ENCODE data around the gene UNCX. TPM values are rescaled to one million over a fixed set of nuclear protein-coding genes. Genes with fewer than 3 reads are reported as not detected.

Gene UNCX
- total and polyA plus RNA-seq, 11 donors, result not detected

DNA sequence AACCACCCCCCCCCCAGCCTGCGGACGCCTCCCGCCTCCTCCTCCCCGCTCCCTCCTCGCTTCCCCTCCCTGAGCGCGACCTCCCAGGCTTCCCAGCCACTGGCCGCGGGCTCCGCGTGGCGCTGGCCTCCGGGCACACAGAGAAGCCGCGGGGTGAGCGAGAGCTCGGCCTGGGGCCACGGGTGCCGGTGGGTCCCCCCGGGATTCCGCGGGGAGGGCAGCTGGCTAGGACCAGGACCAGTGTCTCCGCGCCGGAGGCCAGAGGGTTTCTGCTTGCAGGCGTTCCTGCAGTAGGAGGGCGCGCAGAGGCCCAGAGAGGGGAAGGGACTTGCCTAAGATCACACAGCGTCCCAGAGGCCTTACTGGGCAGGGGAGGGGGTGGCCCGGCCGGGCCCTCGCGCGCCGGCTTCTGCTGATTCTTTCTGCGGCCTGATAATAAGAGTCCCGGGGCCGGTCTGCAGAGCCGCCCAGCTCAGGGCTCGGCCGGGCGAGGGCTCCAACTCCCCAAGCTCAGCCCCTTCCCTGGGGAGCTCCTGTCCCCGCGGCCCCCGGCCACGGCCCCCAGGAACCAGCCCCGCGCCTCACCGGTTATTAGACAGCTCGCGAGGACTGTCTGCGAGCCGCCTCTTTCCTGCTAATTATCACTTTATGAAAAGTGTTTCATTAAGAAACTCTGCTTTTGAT lies 10.1 kb downstream of the UNCX start:
- DNase-seq (peak in 1 of 5 donors; percentile 48), ATAC-seq (no peak)
- 5 to 8% (median 7%) methylated on average over 25 to 53 of the region's 53 CpGs for WGBS, 4 donors
- Histone ChIP-seq H3K36me3 (no peaks in the 10 kb centered on the region), H3K27ac (no peak overlapping the region), H3K4me1 (peaks cover 0 to 37% (median 12%) of the 10 kb centered on the region in 12 donors), H3K4me3 (peak overlapping the region in 1 of 12 donors; percentile 17), H3K9me3 (no peaks in the 10 kb centered on the region), H3K27me3 (peaks cover 94 to 100% (median 100%) of the 10 kb centered on the region in 9 donors)
- TF ChIP-seq, protein P1, sequence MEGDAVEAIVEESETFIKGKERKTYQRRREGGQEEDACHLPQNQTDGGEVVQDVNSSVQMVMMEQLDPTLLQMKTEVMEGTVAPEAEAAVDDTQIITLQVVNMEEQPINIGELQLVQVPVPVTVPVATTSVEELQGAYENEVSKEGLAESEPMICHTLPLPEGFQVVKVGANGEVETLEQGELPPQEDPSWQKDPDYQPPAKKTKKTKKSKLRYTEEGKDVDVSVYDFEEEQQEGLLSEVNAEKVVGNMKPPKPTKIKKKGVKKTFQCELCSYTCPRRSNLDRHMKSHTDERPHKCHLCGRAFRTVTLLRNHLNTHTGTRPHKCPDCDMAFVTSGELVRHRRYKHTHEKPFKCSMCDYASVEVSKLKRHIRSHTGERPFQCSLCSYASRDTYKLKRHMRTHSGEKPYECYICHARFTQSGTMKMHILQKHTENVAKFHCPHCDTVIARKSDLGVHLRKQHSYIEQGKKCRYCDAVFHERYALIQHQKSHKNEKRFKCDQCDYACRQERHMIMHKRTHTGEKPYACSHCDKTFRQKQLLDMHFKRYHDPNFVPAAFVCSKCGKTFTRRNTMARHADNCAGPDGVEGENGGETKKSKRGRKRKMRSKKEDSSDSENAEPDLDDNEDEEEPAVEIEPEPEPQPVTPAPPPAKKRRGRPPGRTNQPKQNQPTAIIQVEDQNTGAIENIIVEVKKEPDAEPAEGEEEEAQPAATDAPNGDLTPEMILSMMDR (IDR thresholded peaks at IDR 0.05), result no peak
- TF ChIP-seq POLR2A (IDR thresholded peaks at IDR 0.05), result no peak
- intact Hi-C loops (cut with DNase I), result no loop called here

DNA sequence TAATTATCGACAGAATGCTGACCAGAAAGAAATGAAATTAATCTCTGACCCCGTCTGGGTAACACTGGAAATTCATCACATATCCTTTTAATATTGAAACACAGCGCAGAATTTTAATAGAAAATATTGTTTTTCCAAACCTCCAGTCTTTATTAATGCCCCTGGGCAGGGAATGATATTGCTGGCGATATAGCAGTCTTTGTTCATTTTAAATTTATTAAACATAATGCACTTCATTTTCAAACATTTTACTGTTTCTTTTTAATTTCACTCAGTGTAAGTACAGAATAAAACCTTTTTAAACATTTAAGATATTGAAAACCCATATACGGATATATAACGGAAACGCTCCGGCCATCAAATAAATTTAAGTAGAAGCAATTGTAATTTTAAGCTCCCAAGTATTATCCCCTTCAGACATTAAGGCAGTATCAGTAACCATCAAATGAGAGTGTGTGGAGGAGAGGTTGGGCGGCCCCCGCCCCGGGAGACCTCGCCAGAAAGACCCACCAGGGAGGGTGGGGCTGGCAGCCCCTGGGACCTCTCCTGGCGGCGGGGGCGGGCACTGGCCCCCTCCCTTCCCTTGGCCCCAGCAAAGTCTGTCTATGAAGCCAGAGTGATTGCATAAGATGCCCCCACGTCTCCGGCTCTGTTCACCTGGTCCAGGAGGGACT lies 10.8 kb downstream of the UNCX start:
- peaks cover 94 to 100% (median 100%) of the 10 kb centered on the region in 9 donors for H3K27me3 ChIP-seq
- peak in 1 of 5 donors; percentile 37 for DNase-seq

DNA sequence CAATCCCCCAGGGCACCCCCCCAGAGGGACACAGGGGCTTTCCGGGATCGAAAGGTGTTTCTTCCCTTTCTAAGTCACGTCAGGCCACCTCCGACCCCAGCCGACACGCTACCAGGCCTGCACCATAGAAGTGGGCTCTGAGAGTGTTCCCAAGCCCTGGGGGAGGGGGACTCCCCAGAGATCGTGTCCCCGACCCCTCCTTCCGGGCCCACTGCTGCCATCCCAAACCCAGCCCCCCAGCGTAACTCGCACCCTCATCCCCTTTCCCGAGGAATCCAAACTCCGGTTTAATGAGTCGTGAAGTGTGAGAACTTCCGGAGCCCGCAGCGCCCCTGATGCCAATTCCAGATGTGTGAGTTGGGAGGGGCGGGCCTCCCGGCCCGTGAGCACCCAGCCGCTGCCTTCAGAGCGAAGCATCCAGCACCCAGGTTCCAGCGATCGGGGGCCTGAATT lies 11.3 kb downstream of the UNCX start:
- peaks cover 0 to 48% (median 17%) of the 10 kb centered on the region in 12 donors for H3K4me1 ChIP-seq

More for the DNA sequence above, 10.8 kb downstream of the UNCX start:
- no peak for TF ChIP-seq POLR2A (IDR thresholded peaks at IDR 0.05)
- TF ChIP-seq, protein P1 (IDR thresholded peaks at IDR 0.05), result no peak
- Histone ChIP-seq H3K36me3 (no peaks in the 10 kb centered on the region), H3K4me3 (no peak overlapping the region), H3K9me3 (no peaks in the 10 kb centered on the region), H3K27ac (no peak overlapping the region), H3K4me1 (peaks cover 0 to 44% (median 17%) of the 10 kb centered on the region in 12 donors)
- no peak for ATAC-seq
- WGBS, 4 donors, result 9 to 12% (median 11%) methylated on average over 16 to 17 of the region's 17 CpGs
- intact Hi-C loops (cut with DNase I), result no loop called here

More for the DNA sequence above, 11.3 kb downstream of the UNCX start:
- ATAC-seq (no peak), DNase-seq (peak in 1 of 5 donors; percentile 31)
- no peaks in the 10 kb centered on the region for H3K36me3 ChIP-seq
- H3K27ac ChIP-seq, result no peak overlapping the region
- peaks cover 94 to 100% (median 100%) of the 10 kb centered on the region in 9 donors for H3K27me3 ChIP-seq
- H3K9me3 ChIP-seq, result no peaks in the 10 kb centered on the region
- TF ChIP-seq, protein P1 (IDR thresholded peaks at IDR 0.05), result no peak
- TF ChIP-seq POLR2A (IDR thresholded peaks at IDR 0.05), result no peak
- intact Hi-C loops (cut with DNase I), result no loop called here
- WGBS, 4 donors, result 4 to 6% (median 4%) methylated on average over 10 to 24 of the region's 24 CpGs
- no peak overlapping the region for H3K4me3 ChIP-seq

All from heart left ventricle (tissue), 16 donors.